ENCODE measurements around the gene SH3BGRL2. TPM values are rescaled to one million over a fixed set of nuclear protein-coding genes. Genes with fewer than 3 reads are reported as not detected.

SH3BGRL2 gene
- total RNA-seq, 4 donors from 2014 or later, result 54.7 to 177 (median 128) TPM

DNA sequence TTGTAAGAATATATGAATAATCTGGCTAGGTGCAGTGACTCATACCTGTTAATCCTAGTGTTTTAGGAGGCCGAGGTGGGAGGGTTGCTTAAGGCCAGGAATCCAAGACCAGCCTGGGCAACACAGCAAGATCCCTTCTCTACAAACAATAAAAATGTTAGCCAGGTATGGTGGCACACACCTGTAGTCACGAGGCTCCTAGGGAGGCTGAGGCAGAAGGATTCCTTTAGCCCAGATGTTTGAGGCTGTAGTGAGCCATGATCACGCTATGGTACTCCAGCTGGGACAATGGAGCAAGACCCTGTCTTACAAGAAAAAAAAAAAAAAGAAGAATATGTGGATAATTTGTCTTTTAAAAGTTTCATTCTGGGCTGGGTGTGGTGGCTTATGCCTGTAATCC lies 75.4 kb downstream of the SH3BGRL2 start:
- no peak for TF ChIP-seq POLR2AphosphoS5 (IDR thresholded peaks at IDR 0.05)
- no peak for TF ChIP-seq POLR2A (IDR thresholded peaks at IDR 0.05)
- TF ChIP-seq, protein P1, sequence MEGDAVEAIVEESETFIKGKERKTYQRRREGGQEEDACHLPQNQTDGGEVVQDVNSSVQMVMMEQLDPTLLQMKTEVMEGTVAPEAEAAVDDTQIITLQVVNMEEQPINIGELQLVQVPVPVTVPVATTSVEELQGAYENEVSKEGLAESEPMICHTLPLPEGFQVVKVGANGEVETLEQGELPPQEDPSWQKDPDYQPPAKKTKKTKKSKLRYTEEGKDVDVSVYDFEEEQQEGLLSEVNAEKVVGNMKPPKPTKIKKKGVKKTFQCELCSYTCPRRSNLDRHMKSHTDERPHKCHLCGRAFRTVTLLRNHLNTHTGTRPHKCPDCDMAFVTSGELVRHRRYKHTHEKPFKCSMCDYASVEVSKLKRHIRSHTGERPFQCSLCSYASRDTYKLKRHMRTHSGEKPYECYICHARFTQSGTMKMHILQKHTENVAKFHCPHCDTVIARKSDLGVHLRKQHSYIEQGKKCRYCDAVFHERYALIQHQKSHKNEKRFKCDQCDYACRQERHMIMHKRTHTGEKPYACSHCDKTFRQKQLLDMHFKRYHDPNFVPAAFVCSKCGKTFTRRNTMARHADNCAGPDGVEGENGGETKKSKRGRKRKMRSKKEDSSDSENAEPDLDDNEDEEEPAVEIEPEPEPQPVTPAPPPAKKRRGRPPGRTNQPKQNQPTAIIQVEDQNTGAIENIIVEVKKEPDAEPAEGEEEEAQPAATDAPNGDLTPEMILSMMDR (IDR thresholded peaks at IDR 0.05), result no peak
- TF ChIP-seq EP300 (IDR thresholded peaks at IDR 0.05; ENCODE audit: low read depth), result no peak
- no peak for DNase-seq
- in situ Hi-C loops (cut with MboI; ENCODE audit: low pct_ligation_motif_present in 1 of 4, low pct_unique_long_range_greater_than_20kb in 1 of 4, low sequenced_read_pairs in 3 of 4), result no loop called here

DNA sequence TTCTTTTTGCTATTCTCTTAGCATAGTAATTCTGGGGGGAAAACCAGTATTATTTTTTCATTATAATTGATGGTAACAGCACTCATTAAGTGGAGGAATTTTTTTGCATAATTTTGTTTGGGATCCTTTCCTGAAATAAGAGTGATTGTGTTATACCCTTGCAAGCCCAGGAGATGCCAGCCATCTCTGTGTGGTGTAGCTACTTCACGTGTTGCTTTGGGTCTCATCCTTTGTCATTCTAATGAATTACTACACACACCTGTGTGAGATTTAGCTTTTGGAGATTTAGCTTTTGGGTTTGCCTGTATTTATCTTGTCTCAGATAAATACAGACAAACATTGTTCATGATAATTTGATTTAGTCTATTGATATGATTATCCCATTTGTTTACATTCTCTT lies 76.5 kb downstream of the SH3BGRL2 start:
- H3K9me3 ChIP-seq, result no peaks in the 10 kb centered on the region
- in situ Hi-C loops (cut with MboI; ENCODE audit: low pct_ligation_motif_present in 1 of 4, low pct_unique_long_range_greater_than_20kb in 1 of 4, low sequenced_read_pairs in 3 of 4), result no loop called here
- H3K27ac ChIP-seq, result no peak overlapping the region
- H3K27me3 ChIP-seq, result no peaks in the 10 kb centered on the region
- DNase-seq, result no peak
- 84 to 90% methylated on average over 1 of the region's 1 CpG for WGBS, 2 donors (ENCODE audit: low coverage in 1 of 2)
- TF ChIP-seq POLR2AphosphoS5 (IDR thresholded peaks at IDR 0.05) (no peak), EP300 (IDR thresholded peaks at IDR 0.05; ENCODE audit: low read depth) (no peak), POLR2A (IDR thresholded peaks at IDR 0.05) (no peak)
- TF ChIP-seq, protein P1 (IDR thresholded peaks at IDR 0.05), result no peak
- H3K36me3 ChIP-seq, result no peaks in the 10 kb centered on the region
- no peak overlapping the region for H3K4me3 ChIP-seq
- intact Hi-C loops (cut with DNase I; ENCODE audit: low total_unique reads), result no loop called here
- no peaks in the 10 kb centered on the region for H3K4me1 ChIP-seq

More for the DNA sequence above, 75.4 kb downstream of the SH3BGRL2 start:
- Histone ChIP-seq H3K4me1 (no peaks in the 10 kb centered on the region), H3K4me3 (no peak overlapping the region), H3K27ac (no peak overlapping the region), H3K27me3 (no peaks in the 10 kb centered on the region), H3K9me3 (no peaks in the 10 kb centered on the region), H3K36me3 (no peaks in the 10 kb centered on the region)
- intact Hi-C loops (cut with DNase I; ENCODE audit: low total_unique reads), result no loop called here
- 93 to 100% methylated on average over 2 to 3 of the region's 3 CpGs for WGBS, 2 donors (ENCODE audit: low coverage in 1 of 2)

DNA sequence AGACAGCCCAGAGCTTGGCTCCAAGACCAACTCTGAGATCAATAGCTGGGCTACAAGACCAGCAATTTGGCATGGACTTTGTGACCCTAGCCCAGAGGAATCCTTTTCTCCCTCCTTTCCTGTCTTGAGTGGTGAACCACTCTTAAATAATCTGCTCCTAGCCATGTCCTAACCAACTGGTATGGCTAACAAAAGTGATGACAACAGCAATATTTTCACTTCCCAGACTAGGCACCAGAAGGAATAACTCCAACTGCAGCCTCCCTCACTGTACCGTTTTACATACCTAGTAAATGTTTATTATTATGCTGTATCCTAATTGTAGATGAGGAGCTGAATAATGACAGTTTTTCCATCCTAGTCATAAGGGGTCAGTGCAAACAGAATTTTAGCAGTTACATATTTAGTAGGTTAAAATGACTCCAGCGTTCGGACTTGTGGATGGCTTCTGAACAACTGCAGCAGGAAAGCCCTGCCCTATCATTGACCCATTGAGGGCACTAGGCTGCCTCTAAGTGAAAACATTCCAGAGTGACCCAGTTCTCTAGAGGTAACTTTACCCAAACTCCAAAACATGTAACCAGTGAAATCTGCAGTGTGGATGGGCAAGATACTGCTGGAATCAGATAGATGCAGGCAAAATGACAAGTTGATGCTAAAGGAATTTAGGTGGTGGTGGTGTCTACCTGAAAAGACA lies 77.1 kb downstream of the SH3BGRL2 start:
- 40 to 81% methylated on average over 1 to 3 of the region's 3 CpGs for WGBS, 2 donors (ENCODE audit: low coverage in 1 of 2)
- H3K36me3 ChIP-seq, result no peaks in the 10 kb centered on the region

DNA sequence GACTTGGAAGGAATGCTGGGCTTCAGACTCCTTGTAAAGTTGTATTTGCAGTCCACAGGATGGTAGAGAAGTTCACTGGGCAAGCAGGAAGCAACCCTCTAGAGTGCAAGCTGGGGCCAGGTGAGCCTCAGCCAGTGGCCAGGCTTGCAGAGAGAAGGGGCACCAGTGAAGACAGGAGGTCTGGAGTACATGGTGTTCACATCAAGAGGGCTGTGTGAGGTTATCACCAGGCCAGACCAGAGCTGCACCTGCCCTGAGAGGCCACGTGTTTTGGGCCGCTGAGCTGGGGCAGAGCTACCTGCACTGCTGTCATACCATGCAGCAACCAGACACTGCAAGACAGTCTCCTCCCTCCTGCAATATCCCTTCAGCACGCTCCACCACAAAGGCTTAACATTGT lies 79.0 kb downstream of the SH3BGRL2 start:
- intact Hi-C loops (cut with DNase I; ENCODE audit: low total_unique reads), result loop anchor here (10.0 kb wide), 1 partner anchor 135 kb away; no protein-coding TSS in a partner anchor
- H3K27ac ChIP-seq, result no peak overlapping the region

More for the DNA sequence above, 77.1 kb downstream of the SH3BGRL2 start:
- Histone ChIP-seq H3K27me3 (no peaks in the 10 kb centered on the region), H3K27ac (no peak overlapping the region), H3K4me3 (no peak overlapping the region), H3K9me3 (no peaks in the 10 kb centered on the region), H3K4me1 (no peaks in the 10 kb centered on the region)
- intact Hi-C loops (cut with DNase I; ENCODE audit: low total_unique reads) (no loop called here), in situ Hi-C loops (cut with MboI; ENCODE audit: low pct_ligation_motif_present in 1 of 4, low pct_unique_long_range_greater_than_20kb in 1 of 4, low sequenced_read_pairs in 3 of 4) (no loop called here)
- TF ChIP-seq POLR2AphosphoS5 (IDR thresholded peaks at IDR 0.05), result no peak
- TF ChIP-seq EP300 (IDR thresholded peaks at IDR 0.05; ENCODE audit: low read depth), result no peak
- TF ChIP-seq POLR2A (IDR thresholded peaks at IDR 0.05), result no peak
- TF ChIP-seq, protein P1 (IDR thresholded peaks at IDR 0.05), result no peak
- no peak for DNase-seq

More for the DNA sequence above, 79.0 kb downstream of the SH3BGRL2 start:
- in situ Hi-C loops (cut with MboI; ENCODE audit: low pct_ligation_motif_present in 1 of 4, low pct_unique_long_range_greater_than_20kb in 1 of 4, low sequenced_read_pairs in 3 of 4), result loop anchor here in 1 of 4 donors (10.0 kb wide), 1 partner anchor 135 kb away; no protein-coding TSS in a partner anchor
- no peaks in the 10 kb centered on the region for H3K27me3 ChIP-seq
- 40 to 44% methylated on average over 1 to 3 of the region's 3 CpGs for WGBS, 2 donors (ENCODE audit: low coverage in 1 of 2)
- H3K4me1 ChIP-seq, result no peaks in the 10 kb centered on the region
- no peaks in the 10 kb centered on the region for H3K9me3 ChIP-seq
- H3K36me3 ChIP-seq, result no peaks in the 10 kb centered on the region
- no peak overlapping the region for H3K4me3 ChIP-seq
- no peak for TF ChIP-seq POLR2A (IDR thresholded peaks at IDR 0.05)
- peak; percentile 10 for DNase-seq
